Measurements from ENCODE around the gene PLEKHG2.

- TF ChIP-seq CTCF (IDR thresholded peaks at IDR 0.05), result no peak
- no peak for TF ChIP-seq POLR2AphosphoS5 (IDR thresholded peaks at IDR 0.05)
Measured at GRCh38 chr19:39423258-39424086, 11.0 kb downstream of the PLEKHG2 start.
